DMS79 treated with DMSO at 0.1 percent for 48 hours (cell line): ENCODE measurements around the gene TULP4.
"Not testable (repeated sequence)": the region's sequence is repeated elsewhere in the genome, so short reads cannot be mapped to it uniquely, and the experiment has no call there.

ENCODE experiments used
- DNase-seq: peaks from one replicate; lab custom pipeline; 2025; lab: John Stamatoyannopoulos, UW

TULP4 gene

GRCh38 chr6:158391276-158391675, 79.0 kb downstream of the TULP4 start:
- no peak for DNase-seq

DNA sequence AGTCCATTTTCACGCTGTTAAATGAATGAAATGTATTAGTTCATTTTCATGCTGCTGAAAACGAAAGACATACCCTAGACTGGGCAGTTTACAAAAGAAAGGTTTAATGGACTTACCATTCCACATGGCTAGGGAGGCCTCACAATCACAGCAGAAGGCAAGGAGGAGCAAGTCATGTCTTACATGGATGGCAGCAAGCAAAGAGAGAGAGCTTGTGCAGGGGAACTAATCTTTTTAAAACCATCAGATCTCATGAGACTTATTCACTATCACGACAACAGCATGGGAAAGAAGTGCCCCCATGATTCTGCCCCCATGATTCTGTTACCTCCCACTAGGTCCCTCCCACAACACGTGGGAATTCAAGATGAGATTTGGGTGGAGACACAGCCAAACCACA, 79.7 kb downstream of the TULP4 start:
- not testable (repeated sequence) for DNase-seq

DNA sequence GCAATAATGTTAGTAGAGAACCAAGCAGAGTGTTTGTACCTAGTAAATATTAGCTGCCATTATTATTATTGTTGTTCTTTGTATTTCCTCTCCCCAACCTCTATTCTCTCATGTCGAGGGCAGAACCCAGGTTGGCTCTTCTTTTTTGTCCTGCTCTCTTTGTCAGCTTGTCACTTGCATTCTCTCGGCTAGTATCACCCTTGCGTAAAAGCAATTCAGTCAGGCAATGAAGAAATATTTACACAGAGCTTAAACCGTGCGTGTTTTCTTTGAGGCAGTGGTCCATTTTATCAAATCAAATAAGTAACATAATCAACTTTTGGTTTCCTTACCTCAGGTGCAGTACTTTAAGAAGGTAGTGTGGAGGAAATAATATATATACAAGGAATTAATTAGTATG, 83.9 kb downstream of the TULP4 start:
- no peak for DNase-seq

GRCh38 chr6:158397578-158397977, 85.3 kb downstream of the TULP4 start:
- no peak for DNase-seq

GRCh38 chr6:158398252-158399024, 86.2 kb downstream of the TULP4 start:
- peak; percentile 48 for DNase-seq

- peak; percentile 86 for DNase-seq
Observed at GRCh38 chr6:158399040-158399700, 86.9 kb downstream of the TULP4 start.

GRCh38 chr6:158402184-158402583, 89.9 kb downstream of the TULP4 start:
- DNase-seq = no peak

GRCh38 chr6:158405321-158405831, 93.1 kb downstream of the TULP4 start:
- peak; percentile 95 for DNase-seq

DNA sequence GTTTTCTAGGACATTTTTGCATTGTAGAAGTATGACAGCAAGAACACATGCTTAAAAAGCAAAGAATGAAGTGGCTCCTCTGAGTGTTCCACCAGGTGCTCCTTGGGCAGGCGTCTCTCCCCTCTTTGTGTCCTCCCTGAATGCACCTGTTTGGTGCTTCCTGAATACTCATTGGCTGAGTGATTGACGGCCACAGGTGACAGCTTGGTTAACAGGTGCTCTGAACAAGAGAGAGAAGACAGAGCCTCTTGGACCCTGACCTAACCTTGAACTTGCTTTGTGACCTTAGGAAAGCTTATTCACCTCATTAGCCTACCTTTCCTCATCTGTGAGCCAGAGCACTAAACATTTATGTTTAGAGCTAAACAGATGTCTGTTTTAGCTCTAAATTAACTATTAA, 93.7 kb downstream of the TULP4 start:
- DNase-seq = peak; percentile 95

GRCh38 chr6:158406736-158407135, 94.5 kb downstream of the TULP4 start:
- no peak for DNase-seq

DNA sequence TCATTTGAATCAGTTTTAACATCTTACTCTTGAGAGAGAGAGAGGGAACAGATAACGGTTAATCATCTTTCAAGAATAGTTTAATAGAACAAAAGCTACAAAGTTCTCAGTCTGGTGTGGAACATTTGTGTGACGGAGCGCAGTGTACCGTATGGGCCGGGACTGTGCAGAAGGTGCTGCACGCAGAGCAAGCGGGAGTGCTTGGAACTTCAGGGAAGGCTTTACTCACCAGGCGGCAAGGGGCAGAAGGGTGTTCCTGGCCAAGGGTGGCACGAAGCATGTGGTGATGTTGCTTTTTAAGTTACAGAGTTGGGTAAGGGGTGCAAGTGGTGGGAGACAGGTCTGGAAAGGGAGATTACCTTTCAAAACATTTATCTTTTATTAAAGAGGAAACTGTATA, 95.7 kb downstream of the TULP4 start:
- no peak for DNase-seq

- DNase-seq = no peak
Observed at GRCh38 chr6:158408552-158409130, 96.4 kb downstream of the TULP4 start.

GRCh38 chr6:158409451-158409850, 97.2 kb downstream of the TULP4 start:
- no peak for DNase-seq

GRCh38 chr6:158410784-158411183, 98.5 kb downstream of the TULP4 start:
- no peak for DNase-seq

DNA sequence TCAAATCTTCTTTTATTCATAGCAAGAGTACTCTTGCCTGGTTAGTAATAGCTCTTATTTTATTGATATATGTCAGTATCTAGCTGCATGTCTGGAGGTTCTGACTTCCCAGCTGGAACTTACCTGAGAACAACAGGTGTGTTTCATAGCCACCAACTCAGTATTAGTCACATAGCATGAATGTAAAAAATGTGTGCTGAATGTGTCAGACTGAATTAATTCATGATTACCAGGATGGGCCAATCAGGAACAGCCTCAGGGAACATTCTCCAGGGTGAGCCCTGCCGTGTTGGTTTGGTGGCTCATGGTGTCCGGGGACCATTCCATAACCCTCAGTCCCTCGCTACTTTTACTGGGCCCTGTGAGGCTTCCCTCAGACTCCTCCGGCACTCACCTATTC, 99.7 kb downstream of the TULP4 start:
- no peak for DNase-seq

DNA sequence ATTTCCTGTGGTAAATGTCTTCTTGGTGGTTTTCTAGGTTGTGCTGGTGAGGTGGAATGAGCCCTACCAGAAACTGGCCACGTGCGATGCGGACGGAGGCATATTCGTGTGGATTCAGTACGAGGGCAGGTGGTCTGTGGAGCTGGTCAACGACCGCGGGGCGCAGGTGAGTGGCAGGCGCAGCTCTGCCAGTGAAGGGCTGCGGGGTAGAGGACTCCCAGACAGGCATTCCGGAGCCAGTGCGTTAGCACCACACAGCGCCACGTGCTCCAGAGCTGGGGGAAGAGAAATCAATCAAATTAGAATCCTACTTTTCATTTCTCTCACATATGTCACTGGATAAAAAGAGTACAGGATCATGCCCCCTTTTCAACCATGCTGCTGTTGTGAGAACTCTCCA, 100.8 kb downstream of the TULP4 start:
- DNase-seq = no peak

DNA sequence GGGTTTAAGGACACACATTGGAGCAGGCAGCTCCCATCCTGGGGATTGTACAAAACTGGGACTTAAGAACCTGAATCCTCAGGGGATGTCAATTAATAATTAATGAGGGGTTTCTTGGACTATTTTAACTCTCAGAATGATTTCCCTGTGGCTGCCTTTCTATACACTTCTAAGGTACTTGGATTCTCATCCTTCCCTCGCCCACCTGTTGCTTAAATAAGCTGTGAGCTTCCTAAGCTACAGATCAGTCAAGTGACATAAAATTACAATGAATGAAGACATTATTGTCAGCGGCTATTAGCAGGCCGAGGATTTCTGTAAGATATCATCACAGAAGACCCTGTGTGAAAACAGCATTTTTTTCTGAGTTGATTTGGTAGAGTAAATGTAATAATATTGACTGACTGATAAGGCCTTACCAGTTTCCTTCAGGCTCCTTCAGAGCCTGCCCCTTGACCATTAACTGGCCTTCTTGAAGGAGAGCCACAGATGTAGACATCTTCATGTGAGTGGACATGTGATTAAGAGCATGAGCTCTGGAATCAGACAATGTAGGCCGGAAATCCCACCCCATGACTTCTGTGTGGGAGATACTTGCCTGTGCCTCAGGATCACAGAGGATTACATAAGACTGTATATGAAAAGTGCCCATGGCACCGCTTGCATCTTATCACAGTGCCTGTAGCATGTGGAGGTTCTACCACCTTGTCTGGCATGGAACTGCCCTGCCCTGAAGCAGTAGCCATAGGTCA, 101.7 kb downstream of the TULP4 start:
- no peak for DNase-seq

DNA sequence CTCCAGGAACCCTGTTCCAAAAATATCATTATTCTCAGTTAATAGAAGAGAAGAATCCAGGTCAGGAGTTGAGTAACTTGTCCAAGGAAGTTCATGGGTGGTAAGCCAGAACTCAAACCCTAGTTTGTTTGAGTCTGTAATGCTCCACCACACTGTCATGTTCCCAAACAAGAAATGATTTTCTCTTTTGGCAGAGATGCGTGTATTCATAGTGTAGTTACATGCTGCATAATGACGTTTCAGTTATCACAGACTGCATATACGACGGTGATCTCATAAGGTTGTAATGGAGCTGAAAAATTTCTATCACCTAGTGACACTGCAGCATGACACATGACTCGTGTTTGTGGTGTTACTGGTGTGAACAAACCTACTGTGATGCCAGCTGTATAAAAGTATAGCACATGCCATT, 102.6 kb downstream of the TULP4 start:
- no peak for DNase-seq

- DNase-seq = no peak
Observed at GRCh38 chr6:158415666-158416065, 103.4 kb downstream of the TULP4 start.

DNA sequence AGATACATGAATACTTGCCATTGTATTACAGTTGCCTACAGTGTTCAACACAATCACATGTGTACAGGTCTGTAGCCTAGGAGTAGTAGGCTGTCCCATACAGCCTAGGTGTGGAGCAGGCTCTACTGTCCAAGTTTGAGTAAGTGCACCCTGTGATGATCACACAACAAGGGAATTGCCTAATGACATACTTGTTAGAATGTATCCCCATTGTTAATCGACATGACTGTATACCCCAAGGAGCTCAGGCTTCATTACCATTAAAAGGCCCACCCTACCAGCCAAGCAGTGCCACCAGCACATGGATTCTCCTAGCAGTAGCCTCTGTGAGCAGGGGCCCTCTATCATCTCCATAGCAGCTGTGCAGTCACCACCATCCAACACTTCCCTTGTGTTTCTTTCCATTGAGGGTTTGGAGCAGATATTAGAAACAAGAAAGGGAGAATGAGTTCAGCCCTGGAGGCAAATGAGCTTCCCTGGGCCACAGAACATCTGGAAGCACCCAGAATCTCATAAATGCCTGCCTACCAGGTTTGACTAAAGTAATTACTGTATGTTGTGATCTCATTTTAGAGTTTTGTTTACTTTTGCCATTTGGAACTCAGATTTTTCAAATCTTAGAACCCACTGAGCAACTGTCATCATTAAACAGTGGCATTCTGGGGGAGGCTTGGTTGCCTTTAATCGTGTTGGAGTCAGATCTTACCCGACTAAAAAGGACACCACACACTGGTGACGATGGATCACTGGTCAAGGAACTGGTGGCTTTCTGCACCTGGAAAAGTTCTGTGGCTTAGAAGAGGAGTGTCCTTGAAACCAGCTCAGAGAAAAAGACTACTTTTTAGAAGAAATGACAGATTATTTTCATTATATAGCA, 104.9 kb downstream of the TULP4 start:
- no peak for DNase-seq

DNA sequence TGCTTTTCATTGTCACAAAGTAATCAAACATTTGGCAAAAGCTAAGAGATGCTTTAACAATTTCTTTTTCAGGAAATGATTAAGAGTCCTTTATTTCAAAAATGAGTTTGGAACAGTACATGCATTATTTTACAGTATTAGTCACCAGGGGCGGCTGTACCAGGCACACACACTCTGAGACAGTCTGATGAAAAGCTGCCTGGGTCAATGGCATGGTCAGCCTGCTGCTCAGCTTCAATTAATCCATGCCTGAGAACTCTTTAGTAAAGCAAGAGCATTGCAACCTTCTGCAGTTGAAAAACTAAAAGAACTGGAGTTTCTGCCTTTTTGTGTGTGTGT, 105.5 kb downstream of the TULP4 start:
- no peak for DNase-seq

DNA sequence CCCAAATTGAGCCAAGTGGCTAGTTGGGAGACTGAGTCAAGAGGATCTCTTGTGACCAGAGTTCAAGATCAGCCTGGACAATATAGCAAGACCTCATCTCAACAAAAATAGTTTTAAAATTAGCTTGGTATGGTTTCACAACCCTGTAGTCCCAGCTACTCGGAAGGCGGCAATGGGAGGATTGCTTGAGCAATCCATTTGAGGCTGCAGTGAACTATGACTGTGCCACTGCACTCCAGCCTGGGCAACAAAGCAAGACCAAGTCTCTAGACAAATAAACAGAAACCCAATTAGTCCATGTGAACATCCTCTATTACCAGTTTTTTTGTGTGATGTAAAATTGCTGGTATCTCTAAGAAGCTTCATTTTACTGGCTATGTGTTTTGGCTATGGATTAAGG, 106.2 kb downstream of the TULP4 start:
- DNase-seq = no peak
